GM13976 (cell line): ENCODE data around the gene BEND5.

Experiments
- DNase-seq: peaks from one replicate; pipeline ENCODE4 v3.0.0; 2012; ENCODE audit warnings: low spot score
- in situ Hi-C: fragments of 300-500 bp; cut with MboI; formaldehyde crosslinking; loops from one replicate; pipeline ENCODE4 v1.12.0; 2022; ENCODE audit warnings: low sequenced_read_pairs, mixed read lengths, inconsistent platforms; ENCODE audit not compliant: unreplicated experiment
- TF ChIP-seq, protein P1 (sequence below): IDR thresholded peaks from 2 replicates; pipeline ENCODE4 v1.5.1; 2012; ENCODE audit warnings: borderline replicate concordance, mild to moderate bottlenecking; ENCODE audit not compliant: insufficient read depth; ENCODE audit errors: extremely low read depth, missing control alignments, control extremely low read depth

BEND5 gene

DNA sequence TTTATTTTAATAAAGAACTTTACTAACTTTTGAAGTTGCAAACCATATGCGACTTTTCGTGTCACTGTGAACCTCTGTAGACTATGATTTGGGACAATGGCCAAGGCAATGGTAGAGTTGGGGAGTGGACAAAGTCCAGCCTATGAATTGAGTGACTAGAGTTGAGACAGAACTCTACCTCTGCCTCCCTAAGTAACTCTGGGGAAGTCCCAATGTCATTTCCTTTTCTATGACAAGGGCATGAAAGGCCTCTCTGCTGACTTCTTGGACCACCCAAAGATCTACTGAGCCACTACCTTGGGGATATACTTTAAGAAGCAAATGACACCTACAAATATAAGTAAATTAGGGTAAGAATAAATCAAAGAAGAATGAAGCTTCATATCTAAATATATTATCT is 19.3 kb downstream of the BEND5 start:
- peak; percentile 53 for DNase-seq
- TF ChIP-seq, protein P1, sequence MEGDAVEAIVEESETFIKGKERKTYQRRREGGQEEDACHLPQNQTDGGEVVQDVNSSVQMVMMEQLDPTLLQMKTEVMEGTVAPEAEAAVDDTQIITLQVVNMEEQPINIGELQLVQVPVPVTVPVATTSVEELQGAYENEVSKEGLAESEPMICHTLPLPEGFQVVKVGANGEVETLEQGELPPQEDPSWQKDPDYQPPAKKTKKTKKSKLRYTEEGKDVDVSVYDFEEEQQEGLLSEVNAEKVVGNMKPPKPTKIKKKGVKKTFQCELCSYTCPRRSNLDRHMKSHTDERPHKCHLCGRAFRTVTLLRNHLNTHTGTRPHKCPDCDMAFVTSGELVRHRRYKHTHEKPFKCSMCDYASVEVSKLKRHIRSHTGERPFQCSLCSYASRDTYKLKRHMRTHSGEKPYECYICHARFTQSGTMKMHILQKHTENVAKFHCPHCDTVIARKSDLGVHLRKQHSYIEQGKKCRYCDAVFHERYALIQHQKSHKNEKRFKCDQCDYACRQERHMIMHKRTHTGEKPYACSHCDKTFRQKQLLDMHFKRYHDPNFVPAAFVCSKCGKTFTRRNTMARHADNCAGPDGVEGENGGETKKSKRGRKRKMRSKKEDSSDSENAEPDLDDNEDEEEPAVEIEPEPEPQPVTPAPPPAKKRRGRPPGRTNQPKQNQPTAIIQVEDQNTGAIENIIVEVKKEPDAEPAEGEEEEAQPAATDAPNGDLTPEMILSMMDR: no peak
- in situ Hi-C loops: no loop called here

DNA sequence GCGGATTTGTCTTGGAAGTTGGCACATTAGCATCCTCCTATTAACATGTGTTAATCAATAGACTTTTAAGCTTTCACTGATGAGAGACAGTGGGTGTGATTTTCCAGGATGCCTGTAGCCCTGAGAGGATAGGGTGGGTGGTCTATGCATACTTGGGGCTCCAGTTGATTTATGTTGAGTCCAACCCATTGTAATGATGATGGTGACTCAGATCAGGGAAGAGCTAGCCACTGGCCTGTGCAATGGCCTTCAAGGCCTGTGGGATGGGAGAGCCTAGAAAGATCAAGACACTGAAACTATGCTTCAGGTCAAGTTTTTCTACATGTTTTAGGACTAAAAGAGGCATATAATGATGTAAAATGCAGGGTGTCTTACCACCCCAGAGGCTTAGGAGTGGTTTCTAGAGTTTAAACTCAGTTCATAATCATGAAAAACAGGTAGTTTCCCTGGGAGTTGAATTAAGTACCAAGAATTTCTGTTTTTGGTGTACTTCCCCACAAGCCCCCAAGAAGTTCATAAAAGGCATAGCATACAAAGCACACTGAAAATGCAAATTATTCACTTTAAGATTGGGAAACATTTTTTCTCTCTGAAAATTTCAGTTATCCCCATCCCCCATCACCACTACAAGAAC is 19.9 kb downstream of the BEND5 start:
- TF ChIP-seq, protein P1: no peak
- DNase-seq: no peak
- in situ Hi-C loops: no loop called here

DNA sequence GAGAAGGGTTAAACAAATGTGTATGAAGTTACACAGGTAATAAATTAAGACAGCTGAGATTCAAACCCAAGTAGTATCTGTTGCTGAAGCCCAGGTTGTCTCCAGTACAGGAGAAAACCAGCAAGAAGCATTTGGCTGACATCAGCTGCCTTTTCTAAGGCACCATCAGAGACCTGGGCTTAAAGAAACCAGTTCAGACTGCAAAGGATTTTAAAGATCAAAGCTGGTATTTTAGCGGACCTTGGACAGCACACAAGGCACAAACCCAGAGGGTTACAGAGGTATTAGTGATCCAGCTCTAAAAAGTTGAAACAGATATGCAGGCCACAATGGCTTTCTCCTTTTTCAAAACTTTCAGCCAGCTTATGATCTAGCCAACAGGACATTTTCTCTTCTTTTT is 23.4 kb downstream of the BEND5 start:
- TF ChIP-seq, protein P1: no peak
- DNase-seq: no peak
- in situ Hi-C loops: no loop called here

DNA sequence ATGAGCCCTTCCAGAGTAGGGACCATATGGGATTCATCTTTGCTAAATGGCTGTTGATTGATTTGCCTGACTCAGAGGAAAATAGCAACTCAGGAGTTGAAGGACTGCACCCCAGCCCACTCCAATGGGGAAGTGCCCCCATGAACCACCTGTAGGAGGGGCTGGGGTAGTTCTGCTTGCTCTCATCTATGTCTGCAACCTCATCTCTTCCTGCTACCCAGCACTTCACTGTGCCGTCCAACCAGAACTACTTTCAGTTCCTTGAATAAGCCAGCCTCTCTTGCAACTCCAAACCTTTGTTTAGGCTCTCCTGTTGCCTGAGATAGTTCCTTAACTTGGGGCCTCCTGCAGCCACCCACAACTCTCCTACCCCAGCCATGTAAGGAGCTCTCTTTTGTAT is 26.6 kb downstream of the BEND5 start:
- DNase-seq: peak; percentile 21
- in situ Hi-C loops: no loop called here
- TF ChIP-seq, protein P1: no peak

DNA sequence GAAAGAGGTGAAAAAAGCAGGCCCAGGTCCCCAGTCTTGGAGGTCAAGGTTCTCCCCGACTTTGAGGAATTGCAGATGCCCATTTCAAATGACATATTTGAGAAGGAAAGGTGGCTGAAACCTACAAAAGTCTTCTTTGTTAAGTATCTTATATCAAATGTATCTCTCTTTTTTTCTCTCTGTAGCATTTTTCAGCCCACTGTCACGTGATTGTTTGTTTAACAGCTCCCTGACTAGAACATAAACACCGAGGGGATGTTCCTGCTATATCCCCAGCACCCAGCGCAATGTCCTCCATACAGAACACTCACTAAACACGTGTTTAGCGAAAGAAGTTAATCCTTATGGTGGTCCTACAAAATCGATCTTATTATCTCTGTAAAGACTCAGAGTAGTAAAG is 27.6 kb downstream of the BEND5 start:
- no peak for DNase-seq
- in situ Hi-C loops: no loop called here
- TF ChIP-seq, protein P1: no peak

DNA sequence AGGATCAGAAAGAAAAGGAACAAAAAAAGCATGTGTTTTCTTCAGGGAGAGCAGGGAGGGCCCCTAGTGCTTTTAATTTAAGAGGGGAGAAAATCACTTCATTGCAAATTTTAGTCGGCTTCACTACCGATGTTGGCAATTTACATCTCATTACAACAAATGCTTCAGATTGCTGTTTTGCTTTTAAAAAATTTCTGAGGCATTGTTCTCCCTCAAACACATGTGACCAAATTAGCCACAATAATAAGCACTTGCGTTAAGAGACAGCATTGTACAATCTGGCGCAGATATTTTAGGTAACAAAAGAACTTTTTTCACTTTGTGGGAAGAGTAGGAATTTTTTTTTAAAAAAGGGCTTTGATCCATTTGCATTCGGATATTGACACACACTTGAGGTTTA is 29.8 kb downstream of the BEND5 start:
- TF ChIP-seq, protein P1: no peak
- DNase-seq: no peak
- in situ Hi-C loops: no loop called here
